Upper lobe of left lung (tissue), 4 donors: ENCODE results near the gene LIPC.

Experiments used
- POLR2A ChIP-seq, 4 donors: fragments of 450-650 bp; IDR thresholded peaks; one replicate each; pipeline ENCODE4 v1.5.1; 2016 to 2017; ENCODE audit warnings: antibody characterized with exemption in 4 of 4, mild to moderate bottlenecking in 2 of 4
- POLR2AphosphoS5 ChIP-seq, 2 donors: sonication (generic); formaldehyde crosslinking; IDR thresholded peaks; one replicate each; pipeline ENCODE4 v1.5.1; 2017; ENCODE audit warnings: antibody characterized with exemption in 2 of 2
- TF ChIP-seq, protein P1 (sequence below), 6 experiments: fragments of 450-650 bp in 4 of 6; fragments of 200-600 bp in 2 of 6; sonication (generic) in 2 of 6; IDR thresholded peaks; one replicate each; pipeline ENCODE4 v1.5.1; 2016 to 2019; ENCODE audit warnings: antibody characterized with exemption in 6 of 6

DNA sequence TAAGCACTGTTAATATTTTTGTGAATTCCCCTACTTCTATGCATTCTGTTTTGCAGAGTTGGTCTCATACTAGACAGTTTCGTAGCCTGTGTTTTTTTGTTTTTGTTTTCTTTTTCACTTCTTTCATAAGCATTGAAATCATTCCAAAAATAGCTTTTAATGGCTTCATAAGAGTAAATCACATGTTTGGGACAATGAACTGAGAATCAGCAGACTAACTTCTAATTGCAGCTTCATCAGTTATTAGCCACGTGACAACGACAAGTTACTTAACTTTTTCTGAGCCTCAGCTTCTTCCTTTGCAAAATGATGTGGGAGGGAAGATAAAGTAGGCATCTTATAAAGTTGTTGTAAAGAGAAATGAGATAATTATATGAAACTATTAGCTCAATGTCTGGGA, 124.8 kb downstream of the LIPC start:
- TF ChIP-seq, protein P1, sequence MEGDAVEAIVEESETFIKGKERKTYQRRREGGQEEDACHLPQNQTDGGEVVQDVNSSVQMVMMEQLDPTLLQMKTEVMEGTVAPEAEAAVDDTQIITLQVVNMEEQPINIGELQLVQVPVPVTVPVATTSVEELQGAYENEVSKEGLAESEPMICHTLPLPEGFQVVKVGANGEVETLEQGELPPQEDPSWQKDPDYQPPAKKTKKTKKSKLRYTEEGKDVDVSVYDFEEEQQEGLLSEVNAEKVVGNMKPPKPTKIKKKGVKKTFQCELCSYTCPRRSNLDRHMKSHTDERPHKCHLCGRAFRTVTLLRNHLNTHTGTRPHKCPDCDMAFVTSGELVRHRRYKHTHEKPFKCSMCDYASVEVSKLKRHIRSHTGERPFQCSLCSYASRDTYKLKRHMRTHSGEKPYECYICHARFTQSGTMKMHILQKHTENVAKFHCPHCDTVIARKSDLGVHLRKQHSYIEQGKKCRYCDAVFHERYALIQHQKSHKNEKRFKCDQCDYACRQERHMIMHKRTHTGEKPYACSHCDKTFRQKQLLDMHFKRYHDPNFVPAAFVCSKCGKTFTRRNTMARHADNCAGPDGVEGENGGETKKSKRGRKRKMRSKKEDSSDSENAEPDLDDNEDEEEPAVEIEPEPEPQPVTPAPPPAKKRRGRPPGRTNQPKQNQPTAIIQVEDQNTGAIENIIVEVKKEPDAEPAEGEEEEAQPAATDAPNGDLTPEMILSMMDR (IDR thresholded peaks at IDR 0.05) = no peak
- TF ChIP-seq POLR2AphosphoS5 (IDR thresholded peaks at IDR 0.05) (no peak), POLR2A (IDR thresholded peaks at IDR 0.05) (no peak)
